Urinary bladder (tissue), 4 donors: ENCODE results near the gene DUSP15. TPM values are rescaled to one million over a fixed set of nuclear protein-coding genes. Genes with fewer than 3 reads are reported as not detected.

Experiments used
- DNase-seq: peaks from one replicate; pipeline ENCODE4 v3.0.0-alpha.2; 2015; ENCODE audit errors: extremely low spot score
- H3K27ac ChIP-seq: one replicate; pipeline ENCODE4 v1.5.1; 2013; ENCODE audit warnings: low read depth, mild to moderate bottlenecking, moderate library complexity
- H3K36me3 ChIP-seq: one replicate; pipeline ENCODE4 v1.6.1; 2013; ENCODE audit warnings: mild to moderate bottlenecking, moderate library complexity; ENCODE audit not compliant: insufficient read depth
- H3K4me1 ChIP-seq: one replicate; pipeline ENCODE4 v1.6.1; 2013; ENCODE audit warnings: mild to moderate bottlenecking, moderate library complexity; ENCODE audit not compliant: insufficient read depth
- H3K4me3 ChIP-seq: one replicate; pipeline ENCODE4 v1.5.1; 2013; ENCODE audit warnings: low read depth, low read length
- WGBS: extraction: QIAGEN DNeasy Blood & Tissue Kit; methylation state at CpG from one replicate; pipeline ENCODE4 v1.1.7; 2013; 5-methylcytosine and 5-hydroxymethylcytosine counted together
- polyA plus RNA-seq: library from polyadenylated mRNA; stranded (reverse); fragments of 200-250 nt; gene quantifications from one replicate; pipeline ENCODE4 v1.2.3, GENCODE V29; 2013
- total RNA-seq: library from RNA; depleted of rRNA; stranded (reverse); fragments of >200 nt; gene quantifications from one replicate; pipeline ENCODE4 v1.2.3, GENCODE V29; 2014
- donor health status: healthy with polysubstance abuse.
- donor health status: healthy.

DUSP15 gene
- total and polyA plus RNA-seq, 2 donors: 1.4 to 4.0 TPM

- 10% methylated on average over 15 of the region's 15 CpGs for WGBS
- DNase-seq: no peak
- Histone ChIP-seq H3K4me3 (peak overlapping the region; percentile 50), H3K27ac (no peak overlapping the region), H3K36me3 (no peaks in the 10 kb centered on the region), H3K4me1 (no peaks in the 10 kb centered on the region)
Observed at GRCh38 chr20:31860390-31861134, 9.8 kb downstream of the DUSP15 start.

- Histone ChIP-seq H3K4me1 (no peaks in the 10 kb centered on the region), H3K27ac (no peak overlapping the region), H3K4me3 (no peak overlapping the region), H3K36me3 (no peaks in the 10 kb centered on the region)
- WGBS: 44% methylated on average over 7 of the region's 7 CpGs
- DNase-seq: no peak
Observed at GRCh38 chr20:31859998-31860380, 10.3 kb downstream of the DUSP15 start.

- H3K36me3 ChIP-seq: no peaks in the 10 kb centered on the region
- no peak overlapping the region for H3K4me3 ChIP-seq
- no peaks in the 10 kb centered on the region for H3K4me1 ChIP-seq
- WGBS: 90% methylated on average over 5 of the region's 5 CpGs
- no peak overlapping the region for H3K27ac ChIP-seq
- no peak for DNase-seq
Observed at GRCh38 chr20:31859266-31859997, 10.9 kb downstream of the DUSP15 start.

DNA sequence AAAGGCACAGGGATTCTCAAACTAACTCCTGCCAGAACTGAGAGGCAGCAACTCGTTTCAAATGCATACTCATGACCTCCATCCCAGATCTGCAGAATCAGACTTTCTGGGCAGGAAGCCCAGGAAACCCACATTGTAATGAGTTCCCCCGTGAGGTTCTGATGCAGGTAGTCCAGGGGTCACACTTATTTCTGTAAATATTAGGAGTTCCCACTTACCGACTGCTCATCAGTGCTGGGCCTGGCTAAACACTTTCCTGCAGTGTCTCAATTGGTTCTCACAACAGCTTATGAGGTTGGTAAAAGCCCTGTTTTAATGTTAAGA lies 11.6 kb downstream of the DUSP15 start:
- Histone ChIP-seq H3K36me3 (no peaks in the 10 kb centered on the region), H3K4me1 (no peaks in the 10 kb centered on the region), H3K27ac (no peak overlapping the region), H3K4me3 (no peak overlapping the region)
- DNase-seq: no peak
- WGBS: 37% methylated on average over 3 of the region's 3 CpGs

- Histone ChIP-seq H3K4me1 (no peaks in the 10 kb centered on the region), H3K4me3 (no peak overlapping the region), H3K27ac (no peak overlapping the region), H3K36me3 (no peaks in the 10 kb centered on the region)
- WGBS: 73% methylated on average over 15 of the region's 15 CpGs
- no peak for DNase-seq
Observed at GRCh38 chr20:31857861-31858759, 12.2 kb downstream of the DUSP15 start.

- Histone ChIP-seq H3K4me3 (no peak overlapping the region), H3K27ac (no peak overlapping the region), H3K4me1 (no peaks in the 10 kb centered on the region), H3K36me3 (no peaks in the 10 kb centered on the region)
- DNase-seq: no peak
- WGBS: 71% methylated on average over 3 of the region's 3 CpGs
Observed at GRCh38 chr20:31856516-31856915, 13.8 kb downstream of the DUSP15 start.

DNA sequence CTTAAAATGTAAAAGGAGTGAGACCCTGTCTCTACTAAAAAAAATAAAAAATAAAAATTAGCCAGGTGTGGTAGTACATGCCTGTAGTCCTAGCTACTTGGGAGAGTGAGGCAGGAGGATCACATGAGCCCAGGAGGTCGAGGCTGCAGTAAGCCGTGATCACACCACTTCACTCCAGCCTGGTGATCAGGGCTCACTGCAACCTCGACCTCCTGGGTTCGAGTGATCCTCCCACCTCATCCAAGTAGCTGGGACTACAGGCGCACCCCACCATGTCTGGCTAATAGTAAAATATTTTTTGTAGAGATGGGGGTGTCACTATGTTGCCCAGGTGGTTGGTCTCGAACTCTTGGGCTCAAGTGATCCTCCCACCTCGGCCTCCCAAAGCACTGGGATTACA lies 16.8 kb downstream of the DUSP15 start:
- DNase-seq: no peak
- H3K4me3 ChIP-seq: no peak overlapping the region
- H3K27ac ChIP-seq: no peak overlapping the region
- WGBS: 85% methylated on average over 7 of the region's 7 CpGs
- H3K36me3 ChIP-seq: no peaks in the 10 kb centered on the region
- H3K4me1 ChIP-seq: no peaks in the 10 kb centered on the region

DNA sequence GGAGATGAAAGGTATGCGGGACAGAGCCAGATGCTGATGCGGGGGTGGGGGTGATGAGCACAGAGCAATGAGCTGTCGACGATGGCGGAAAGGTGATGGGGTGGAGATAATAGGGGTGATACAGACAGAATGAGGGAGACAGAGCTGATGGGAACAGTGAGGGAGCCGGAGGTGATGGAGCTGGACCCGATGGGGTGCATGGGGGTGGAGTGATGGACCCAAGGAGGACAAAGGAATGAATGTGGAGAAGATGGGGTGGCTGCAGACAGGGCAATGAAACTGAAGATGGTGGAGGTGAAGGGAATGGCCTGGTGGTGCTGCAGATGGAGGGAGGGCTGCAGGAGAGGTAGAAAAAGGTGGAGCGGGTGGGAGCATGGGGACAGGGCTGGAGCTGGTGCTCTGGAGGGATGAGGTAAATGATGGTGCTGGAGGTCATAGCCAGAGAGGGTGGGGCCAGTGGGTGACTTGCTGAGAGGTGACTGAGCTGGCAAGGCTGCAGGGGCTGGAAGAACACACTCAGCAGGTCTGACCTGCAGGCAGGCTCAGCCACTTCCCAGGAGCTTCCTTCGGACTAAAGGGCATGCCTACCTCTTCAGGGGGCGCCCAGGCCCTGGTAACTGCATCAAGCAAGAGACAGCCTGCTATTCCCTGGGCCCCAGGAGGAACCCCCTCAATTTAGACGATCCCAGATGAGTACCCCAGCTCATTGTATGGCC lies 18.9 kb downstream of the DUSP15 start:
- no peaks in the 10 kb centered on the region for H3K4me1 ChIP-seq
- H3K4me3 ChIP-seq: no peak overlapping the region
- no peak for DNase-seq
- 68% methylated on average over 11 of the region's 11 CpGs for WGBS
- H3K27ac ChIP-seq: no peak overlapping the region
- no peaks in the 10 kb centered on the region for H3K36me3 ChIP-seq

GRCh38 chr20:31849306-31849930 lies 20.9 kb downstream of the DUSP15 start:
- H3K27ac ChIP-seq: no peak overlapping the region
- no peak overlapping the region for H3K4me3 ChIP-seq
- DNase-seq: no peak
- no peaks in the 10 kb centered on the region for H3K4me1 ChIP-seq
- WGBS: 32% methylated on average over 45 of the region's 45 CpGs
- no peaks in the 10 kb centered on the region for H3K36me3 ChIP-seq

DNA sequence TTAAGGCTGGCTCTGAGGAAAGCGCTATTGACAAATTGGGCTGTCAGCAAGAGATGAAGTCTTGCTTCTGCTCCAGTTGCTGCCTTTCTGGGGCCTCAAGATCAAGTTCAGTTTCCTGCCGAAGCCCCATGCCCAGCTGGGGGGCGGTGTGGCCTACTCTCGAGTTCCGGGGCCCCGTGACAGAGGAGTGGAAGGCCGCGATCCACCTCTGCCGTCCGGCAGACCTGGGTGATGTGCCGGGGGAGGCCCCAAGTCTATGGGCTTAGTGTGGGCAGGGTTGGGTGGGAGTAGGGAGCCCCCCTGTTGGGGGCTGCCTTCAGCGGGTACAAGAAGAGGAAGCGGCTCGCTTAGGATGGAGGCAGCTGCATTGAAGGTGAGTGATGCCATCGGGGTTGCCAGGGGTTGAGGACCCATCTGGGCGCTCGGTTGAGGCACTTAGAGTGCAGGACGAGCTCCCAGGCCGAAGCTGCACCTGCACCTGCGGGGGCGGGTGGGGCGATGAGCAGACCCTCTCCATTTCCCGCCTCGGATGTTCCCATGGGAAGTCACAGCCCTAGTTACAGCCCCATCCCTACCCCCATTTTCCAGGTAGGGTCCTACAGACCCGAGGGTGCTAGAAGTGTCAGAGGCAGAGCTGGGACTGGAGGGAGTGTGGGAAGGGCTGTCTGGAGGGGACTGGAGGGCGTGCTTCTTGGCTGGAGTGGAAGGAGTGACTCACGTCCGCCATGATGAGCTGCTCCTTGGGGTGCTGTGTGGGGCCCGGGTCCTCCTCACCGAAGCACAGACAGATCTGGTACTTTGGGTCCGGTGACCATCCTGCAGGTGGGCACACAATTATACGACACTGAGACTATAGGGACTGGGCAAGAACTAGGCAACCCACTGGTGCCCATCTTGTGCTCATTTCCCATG lies 22.0 kb downstream of the DUSP15 start:
- Histone ChIP-seq H3K4me3 (no peak overlapping the region), H3K27ac (no peak overlapping the region), H3K4me1 (no peaks in the 10 kb centered on the region), H3K36me3 (no peaks in the 10 kb centered on the region)
- DNase-seq: no peak
- WGBS: 89% methylated on average over 32 of the region's 32 CpGs

DNA sequence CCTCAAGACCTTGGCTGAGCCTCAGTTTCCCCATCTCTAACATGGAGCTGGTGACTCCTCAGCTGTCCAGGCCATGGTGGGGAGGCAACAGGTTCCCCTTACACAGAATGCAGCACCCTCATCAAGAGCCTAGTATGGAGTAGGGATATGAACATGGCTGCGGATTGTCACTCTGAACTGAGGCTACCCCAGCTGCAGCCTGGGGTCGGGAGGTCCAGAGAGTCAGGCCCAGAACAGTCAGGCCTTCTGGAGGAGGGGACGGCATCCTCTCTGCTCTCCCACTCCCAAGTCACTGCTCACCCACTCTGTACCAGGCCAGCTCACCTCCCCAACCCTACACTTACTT lies 23.6 kb downstream of the DUSP15 start:
- no peaks in the 10 kb centered on the region for H3K36me3 ChIP-seq
- no peaks in the 10 kb centered on the region for H3K4me1 ChIP-seq
- no peak overlapping the region for H3K27ac ChIP-seq
- no peak for DNase-seq
- WGBS: 73% methylated on average over 3 of the region's 3 CpGs
- H3K4me3 ChIP-seq: no peak overlapping the region

DNA sequence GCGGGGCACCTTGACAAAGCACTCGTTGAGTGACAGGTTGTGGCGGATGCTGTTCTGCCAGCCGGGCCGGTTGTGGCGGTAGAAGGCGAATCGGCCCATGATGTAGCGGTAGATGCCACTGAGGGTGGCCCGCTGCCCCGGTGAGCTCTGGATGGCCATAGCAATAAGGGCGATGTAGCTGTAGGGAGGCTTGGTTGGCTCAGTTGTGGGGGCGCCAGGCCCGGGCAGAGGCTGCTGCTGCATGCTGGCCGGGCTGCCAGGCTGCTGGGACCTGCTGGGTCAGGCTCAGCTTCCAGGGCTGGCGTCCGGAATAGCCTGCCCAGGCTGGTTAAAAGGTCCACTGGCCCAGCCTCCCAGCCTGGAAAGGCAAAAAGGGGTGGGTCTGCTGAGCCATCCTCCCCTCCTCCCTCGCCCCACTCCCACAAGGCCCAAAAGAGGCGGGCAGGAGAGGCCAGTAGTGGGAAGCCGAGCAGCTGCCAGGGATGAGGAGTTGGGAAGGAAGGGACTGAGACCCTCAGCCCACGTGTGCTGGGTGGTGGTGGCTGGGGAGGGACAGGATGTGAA lies 24.9 kb downstream of the DUSP15 start, which contains the start of gene FOXS1:
Gene FOXS1, minus strand, starts transcription at position 305 of the 564 bp plus-strand sequence. Its CDS starts 62 bp downstream, at position 243.
- DNase-seq: no peak
- Histone ChIP-seq H3K4me1 (no peaks in the 10 kb centered on the region), H3K4me3 (peak within 1 kb of the TSS; percentile 2), H3K36me3 (no peaks in the 10 kb centered on the region), H3K27ac (no peak within 1 kb of the TSS)
- WGBS: 57% methylated on average over 21 of the region's 21 CpGs
